Measurements from ENCODE around the gene AFF4.

Gene AFF4

GRCh38 chr5:132853790-132854189 is 109.6 kb downstream of the AFF4 start:
- no peak for DNase-seq

- no peak for DNase-seq
These were observed 110.1 kb downstream of the AFF4 start for GRCh38 chr5:132853323-132853722.

- DNase-seq = no peak
These were observed 113.4 kb downstream of the AFF4 start for GRCh38 chr5:132850066-132850465.

- no peak for DNase-seq
These were observed 114.1 kb downstream of the AFF4 start for GRCh38 chr5:132849347-132849746.

GRCh38 chr5:132848270-132848669 is 115.2 kb downstream of the AFF4 start:
- no peak for DNase-seq

GRCh38 chr5:132841305-132841704 is 122.1 kb downstream of the AFF4 start:
- no peak for DNase-seq

- DNase-seq = no peak
These were observed 122.5 kb downstream of the AFF4 start for GRCh38 chr5:132840896-132841295.

GRCh38 chr5:132840313-132840712 is 123.1 kb downstream of the AFF4 start:
- DNase-seq = no peak

- no peak for DNase-seq
These were observed 123.8 kb downstream of the AFF4 start for GRCh38 chr5:132839426-132840301.

- DNase-seq = no peak
These were observed 124.7 kb downstream of the AFF4 start for GRCh38 chr5:132838516-132839282.

GRCh38 chr5:132837868-132838267 is 125.6 kb downstream of the AFF4 start:
- DNase-seq = no peak

- no peak for DNase-seq
These were observed 126.6 kb downstream of the AFF4 start for GRCh38 chr5:132836852-132837251.

GRCh38 chr5:132834057-132834456 is 129.4 kb downstream of the AFF4 start:
- no peak for DNase-seq

GRCh38 chr5:132832612-132833011 is 130.8 kb downstream of the AFF4 start:
- no peak for DNase-seq

- DNase-seq = no peak
These were observed 132.2 kb downstream of the AFF4 start for GRCh38 chr5:132831095-132831860.

GRCh38 chr5:132830436-132831094 is 132.9 kb downstream of the AFF4 start, which contains the start of gene SHROOM1:
Gene SHROOM1, minus strand, starts transcription at chr5:132830647. Its CDS starts 4,507 bp downstream, at chr5:132826140.
- no peak for DNase-seq

GRCh38 chr5:132829742-132830435 is 133.5 kb downstream of the AFF4 start:
- DNase-seq = peak; percentile 53

GRCh38 chr5:132828846-132829494 is 134.5 kb downstream of the AFF4 start:
- DNase-seq = no peak

GRCh38 chr5:132827943-132828673 is 135.3 kb downstream of the AFF4 start:
- no peak for DNase-seq

- DNase-seq = no peak
These were observed 136.9 kb downstream of the AFF4 start for GRCh38 chr5:132826424-132827082.
